PC-3 (cell line): Measurements from ENCODE around the gene ORAI2.

ENCODE experiments used
- CTCF ChIP-seq: fragments of 300-600 bp; sonication (generic); conservative IDR thresholded peaks from 2 replicates; pipeline ENCODE4 v1.5.1; 2017; ENCODE audit warnings: antibody characterized with exemption, low read depth, mild to moderate bottlenecking, low read length
- EZH2 ChIP-seq: fragments of 300-600 bp; sonication (generic); IDR thresholded peaks from one replicate; pipeline ENCODE4 v1.6.1; 2017; ENCODE audit warnings: antibody characterized with exemption, mild to moderate bottlenecking, low read length; ENCODE audit not compliant: unreplicated experiment
- EZH2phosphoT487 ChIP-seq: fragments of 300-600 bp; sonication (generic); IDR thresholded peaks from 2 replicates; pipeline ENCODE4 v1.6.1; 2018; ENCODE audit warnings: mild to moderate bottlenecking, antibody characterized with exemption, low read length, borderline replicate concordance

GRCh38 chr7:102452451-102452850 is 19.1 kb downstream of the ORAI2 start:
- TF ChIP-seq CTCF, result no peak
- TF ChIP-seq EZH2, result no peak
- no peak for TF ChIP-seq EZH2phosphoT487
